ENCODE results near the gene IL1RAPL1. TPM values are rescaled to one million over a fixed set of nuclear protein-coding genes. Genes with fewer than 3 reads are reported as not detected.

IL1RAPL1 gene
- total RNA-seq, 4 donors from 2014 or later: 0.16 to 0.46 TPM; not detected in 2

DNA sequence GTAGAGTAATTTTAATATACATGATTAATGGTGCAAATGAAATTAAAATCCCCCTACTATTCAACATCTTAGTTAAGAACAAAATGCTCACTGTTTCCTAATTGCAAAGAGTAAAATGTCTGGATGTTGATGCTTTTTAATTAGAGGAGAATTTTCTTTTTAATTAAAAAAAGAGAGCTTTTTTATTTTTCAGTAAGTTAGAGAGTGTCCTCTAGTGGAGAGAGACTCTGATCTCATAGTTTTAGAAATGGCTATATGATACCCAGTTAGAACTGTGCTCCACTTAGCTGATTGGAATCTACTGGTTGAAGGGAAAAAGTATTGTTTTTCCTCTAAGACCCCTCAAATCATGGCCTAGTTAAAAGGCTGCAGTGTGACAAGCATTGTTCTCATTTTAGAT lies 1316.1 kb downstream of the IL1RAPL1 start:
- Histone ChIP-seq H3K27me3 (no peaks in the 10 kb centered on the region), H3K4me1 (no peaks in the 10 kb centered on the region), H3K27ac (no peak overlapping the region), H3K4me3 (no peak overlapping the region), H3K36me3 (no peaks in the 10 kb centered on the region), H3K9me3 (no peaks in the 10 kb centered on the region)
- no peak for DNase-seq
- intact Hi-C loops (cut with DNase I; ENCODE audit: low total_unique reads) (no loop called here), in situ Hi-C loops (cut with MboI; ENCODE audit: low sequenced_read_pairs in 4 of 4) (no loop called here)
- TF ChIP-seq POLR2A (IDR thresholded peaks at IDR 0.05): no peak
- TF ChIP-seq CTCF (IDR thresholded peaks at IDR 0.05 in 4 of 5, conservative IDR thresholded peaks at IDR 0.05 in 1 of 5): no peak
- ATAC-seq: no peak

- intact Hi-C loops (cut with DNase I; ENCODE audit: low total_unique reads) (no loop called here), in situ Hi-C loops (cut with MboI; ENCODE audit: low sequenced_read_pairs in 4 of 4) (no loop called here)
- no peak overlapping the region for H3K27ac ChIP-seq
- no peaks in the 10 kb centered on the region for H3K9me3 ChIP-seq
- DNase-seq (no peak), ATAC-seq (no peak)
- H3K4me1 ChIP-seq: no peaks in the 10 kb centered on the region
- no peaks in the 10 kb centered on the region for H3K27me3 ChIP-seq
- no peaks in the 10 kb centered on the region for H3K36me3 ChIP-seq
- H3K4me3 ChIP-seq: no peak overlapping the region
- TF ChIP-seq CTCF (IDR thresholded peaks at IDR 0.05 in 4 of 5, conservative IDR thresholded peaks at IDR 0.05 in 1 of 5) (no peak), POLR2A (IDR thresholded peaks at IDR 0.05) (no peak)
Measured at GRCh38 chrX:29911673-29912072, 1324.4 kb downstream of the IL1RAPL1 start.

DNA sequence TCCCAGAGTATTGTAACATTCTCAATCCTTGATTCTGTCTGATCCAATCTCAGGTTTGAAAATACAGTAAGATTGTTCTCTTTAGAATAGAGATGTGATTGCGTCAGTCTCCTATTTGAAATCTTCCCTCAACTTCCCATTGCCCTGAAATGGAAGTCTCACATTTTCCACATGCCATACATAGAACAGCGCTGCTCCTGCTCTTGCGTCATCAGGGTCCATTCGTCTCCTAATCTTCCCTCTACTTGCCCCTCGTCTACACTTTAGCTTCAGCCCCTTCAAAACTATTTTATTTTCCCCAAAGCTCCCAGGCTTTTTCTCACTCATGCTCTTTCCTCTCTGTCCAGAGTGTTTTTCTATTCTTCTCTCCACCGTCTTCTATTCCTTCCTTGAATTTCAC lies 1326.4 kb downstream of the IL1RAPL1 start:
- DNase-seq (no peak), ATAC-seq (no peak)
- H3K4me1 ChIP-seq: no peaks in the 10 kb centered on the region
- H3K36me3 ChIP-seq: no peaks in the 10 kb centered on the region
- TF ChIP-seq CTCF (IDR thresholded peaks at IDR 0.05 in 4 of 5, conservative IDR thresholded peaks at IDR 0.05 in 1 of 5) (no peak), POLR2A (IDR thresholded peaks at IDR 0.05) (no peak)
- H3K27ac ChIP-seq: no peak overlapping the region
- intact Hi-C loops (cut with DNase I; ENCODE audit: low total_unique reads): no loop called here
- H3K27me3 ChIP-seq: no peaks in the 10 kb centered on the region
- H3K9me3 ChIP-seq: no peaks in the 10 kb centered on the region
- in situ Hi-C loops (cut with MboI; ENCODE audit: low sequenced_read_pairs in 4 of 4): no loop called here
- no peak overlapping the region for H3K4me3 ChIP-seq

DNA sequence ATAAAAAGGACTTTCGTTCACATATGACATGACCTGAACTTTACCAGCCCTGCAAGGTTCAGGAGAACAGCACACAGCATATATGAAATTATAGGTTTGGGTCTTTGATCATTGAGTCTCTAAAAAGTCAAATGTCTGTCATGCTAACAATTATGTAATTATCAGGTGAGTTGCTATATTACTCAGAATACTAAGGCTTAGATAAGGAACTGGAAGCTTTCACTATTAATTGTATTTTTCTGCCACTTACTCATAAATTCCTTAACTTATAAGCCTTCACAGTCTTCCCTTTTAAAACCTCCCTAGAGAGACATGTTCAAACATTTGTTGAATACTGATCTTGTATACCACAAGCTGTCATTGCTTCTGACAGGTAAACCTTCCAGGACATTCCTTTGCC lies 1335.4 kb downstream of the IL1RAPL1 start:
- Histone ChIP-seq H3K27ac (no peak overlapping the region), H3K4me3 (no peak overlapping the region), H3K9me3 (no peaks in the 10 kb centered on the region), H3K4me1 (no peaks in the 10 kb centered on the region), H3K27me3 (no peaks in the 10 kb centered on the region), H3K36me3 (no peaks in the 10 kb centered on the region)
- in situ Hi-C loops (cut with MboI; ENCODE audit: low sequenced_read_pairs in 4 of 4): no loop called here
- intact Hi-C loops (cut with DNase I; ENCODE audit: low total_unique reads): no loop called here
- TF ChIP-seq POLR2A (IDR thresholded peaks at IDR 0.05) (no peak), CTCF (IDR thresholded peaks at IDR 0.05 in 4 of 5, conservative IDR thresholded peaks at IDR 0.05 in 1 of 5) (no peak)
- DNase-seq (no peak), ATAC-seq (no peak)

DNA sequence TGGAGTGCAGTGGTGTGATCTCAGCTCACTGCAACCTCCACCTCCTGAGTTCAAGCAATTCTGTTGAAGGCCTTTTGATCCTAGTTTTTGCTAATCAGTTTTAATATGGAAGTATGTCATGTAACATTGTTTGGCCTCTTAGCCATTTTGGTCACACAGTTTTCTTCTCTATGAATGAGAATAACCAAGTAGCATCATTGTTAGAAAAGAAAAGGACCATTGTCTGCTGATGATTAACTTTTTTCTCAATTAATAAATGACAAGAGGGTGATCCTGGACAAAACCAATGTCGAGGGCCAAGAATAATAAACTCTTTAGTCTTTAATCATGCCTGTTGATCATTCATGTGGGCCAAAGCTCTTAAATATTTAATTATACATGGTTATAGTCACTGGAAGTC lies 1338.8 kb downstream of the IL1RAPL1 start:
- ATAC-seq: no peak
- Histone ChIP-seq H3K27ac (no peak overlapping the region), H3K4me3 (no peak overlapping the region), H3K4me1 (no peaks in the 10 kb centered on the region), H3K36me3 (no peaks in the 10 kb centered on the region), H3K9me3 (no peaks in the 10 kb centered on the region), H3K27me3 (no peaks in the 10 kb centered on the region)
- no peak for DNase-seq
- intact Hi-C loops (cut with DNase I; ENCODE audit: low total_unique reads) (no loop called here), in situ Hi-C loops (cut with MboI; ENCODE audit: low sequenced_read_pairs in 4 of 4) (no loop called here)
- TF ChIP-seq CTCF (IDR thresholded peaks at IDR 0.05 in 4 of 5, conservative IDR thresholded peaks at IDR 0.05 in 1 of 5) (no peak), POLR2A (IDR thresholded peaks at IDR 0.05) (no peak)

Data from gastrocnemius medialis (tissue), 4 donors.